H1 (cell line): ENCODE results near the gene RERE.

ENCODE experiments used
- JUND ChIP-seq: IDR thresholded peaks from 2 replicates; pipeline ENCODE4 v1.6.1; 2011; ENCODE audit warnings: mild to moderate bottlenecking, improper control_type of control experiment, low read length
- POLR2AphosphoS5 ChIP-seq: IDR thresholded peaks from 2 replicates; pipeline ENCODE4 v1.6.1; 2011; ENCODE audit warnings: low read depth, low read length
- SUZ12 ChIP-seq: fragments of 200-600 bp; sonication (generic); IDR thresholded peaks from 2 replicates; pipeline ENCODE4 v1.6.1; 2012; ENCODE audit warnings: mild to moderate bottlenecking, inconsistent platforms, low read length, moderate library complexity, mixed read lengths
- TCF12 ChIP-seq: IDR thresholded peaks from 2 replicates; pipeline ENCODE4 v1.6.1; 2011; ENCODE audit warnings: low read depth, mild to moderate bottlenecking, low read length
- TF ChIP-seq, protein P1 (sequence below), 3 experiments: IDR thresholded peaks; 1 replicate in 2 of 3; 2 replicates in 1 of 3; pipeline versions ENCODE4 v1.5.1 to v1.6.1; 2011; ENCODE audit warnings: low read length in 3 of 3, mild to moderate bottlenecking in 3 of 3, inconsistent platforms in 2 of 3, low read depth in 1 of 3, moderate library complexity in 1 of 3; ENCODE audit not compliant: insufficient read depth in 1 of 3; ENCODE audit errors: control extremely low read depth in 1 of 3
- TF ChIP-seq, protein P2 (sequence below): IDR thresholded peaks from 2 replicates; pipeline ENCODE4 v1.6.1; 2012; ENCODE audit warnings: low read length, inconsistent platforms
- TF ChIP-seq, protein P3 (sequence below): IDR thresholded peaks from 2 replicates; pipeline ENCODE4 v1.6.1; 2011; ENCODE audit warnings: low read length, improper control_type of control experiment

DNA sequence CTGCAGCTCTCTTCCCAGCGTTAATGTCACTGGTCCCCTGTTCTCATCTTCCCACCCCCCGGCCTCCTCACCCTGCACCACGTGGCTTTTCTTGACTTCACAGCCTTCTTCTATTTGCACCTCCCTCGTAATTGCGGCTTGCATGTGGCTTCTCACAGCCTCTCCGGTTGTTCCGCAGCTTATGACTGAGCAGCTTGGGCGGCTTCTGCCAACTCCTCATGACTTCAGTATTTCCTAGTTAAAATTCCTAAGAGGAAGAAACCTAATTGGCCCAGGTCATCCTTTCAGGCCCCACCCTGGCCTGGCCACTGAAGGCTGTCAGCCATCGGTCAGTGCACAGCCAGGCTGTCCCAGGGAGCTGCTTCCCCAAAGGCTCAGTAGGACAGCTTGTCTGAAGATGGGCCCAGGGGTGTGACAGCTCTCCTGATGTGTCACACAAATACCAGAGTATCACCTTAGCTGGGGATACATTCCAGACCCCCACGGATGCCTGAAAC is 8.6 kb upstream of the RERE start:
- TF ChIP-seq, protein P1, sequence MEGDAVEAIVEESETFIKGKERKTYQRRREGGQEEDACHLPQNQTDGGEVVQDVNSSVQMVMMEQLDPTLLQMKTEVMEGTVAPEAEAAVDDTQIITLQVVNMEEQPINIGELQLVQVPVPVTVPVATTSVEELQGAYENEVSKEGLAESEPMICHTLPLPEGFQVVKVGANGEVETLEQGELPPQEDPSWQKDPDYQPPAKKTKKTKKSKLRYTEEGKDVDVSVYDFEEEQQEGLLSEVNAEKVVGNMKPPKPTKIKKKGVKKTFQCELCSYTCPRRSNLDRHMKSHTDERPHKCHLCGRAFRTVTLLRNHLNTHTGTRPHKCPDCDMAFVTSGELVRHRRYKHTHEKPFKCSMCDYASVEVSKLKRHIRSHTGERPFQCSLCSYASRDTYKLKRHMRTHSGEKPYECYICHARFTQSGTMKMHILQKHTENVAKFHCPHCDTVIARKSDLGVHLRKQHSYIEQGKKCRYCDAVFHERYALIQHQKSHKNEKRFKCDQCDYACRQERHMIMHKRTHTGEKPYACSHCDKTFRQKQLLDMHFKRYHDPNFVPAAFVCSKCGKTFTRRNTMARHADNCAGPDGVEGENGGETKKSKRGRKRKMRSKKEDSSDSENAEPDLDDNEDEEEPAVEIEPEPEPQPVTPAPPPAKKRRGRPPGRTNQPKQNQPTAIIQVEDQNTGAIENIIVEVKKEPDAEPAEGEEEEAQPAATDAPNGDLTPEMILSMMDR (IDR thresholded peaks at IDR 0.05; ENCODE audit: control extremely low read depth in 1 of 3, insufficient read depth in 1 of 3, low read depth in 1 of 3, low read length in 3 of 3) = no peak
- TF ChIP-seq SUZ12 (no peak), JUND (no peak), TCF12 (no peak), POLR2AphosphoS5 (no peak)
- TF ChIP-seq, protein P2, sequence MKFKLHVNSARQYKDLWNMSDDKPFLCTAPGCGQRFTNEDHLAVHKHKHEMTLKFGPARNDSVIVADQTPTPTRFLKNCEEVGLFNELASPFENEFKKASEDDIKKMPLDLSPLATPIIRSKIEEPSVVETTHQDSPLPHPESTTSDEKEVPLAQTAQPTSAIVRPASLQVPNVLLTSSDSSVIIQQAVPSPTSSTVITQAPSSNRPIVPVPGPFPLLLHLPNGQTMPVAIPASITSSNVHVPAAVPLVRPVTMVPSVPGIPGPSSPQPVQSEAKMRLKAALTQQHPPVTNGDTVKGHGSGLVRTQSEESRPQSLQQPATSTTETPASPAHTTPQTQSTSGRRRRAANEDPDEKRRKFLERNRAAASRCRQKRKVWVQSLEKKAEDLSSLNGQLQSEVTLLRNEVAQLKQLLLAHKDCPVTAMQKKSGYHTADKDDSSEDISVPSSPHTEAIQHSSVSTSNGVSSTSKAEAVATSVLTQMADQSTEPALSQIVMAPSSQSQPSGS = no peak
- TF ChIP-seq, protein P3, sequence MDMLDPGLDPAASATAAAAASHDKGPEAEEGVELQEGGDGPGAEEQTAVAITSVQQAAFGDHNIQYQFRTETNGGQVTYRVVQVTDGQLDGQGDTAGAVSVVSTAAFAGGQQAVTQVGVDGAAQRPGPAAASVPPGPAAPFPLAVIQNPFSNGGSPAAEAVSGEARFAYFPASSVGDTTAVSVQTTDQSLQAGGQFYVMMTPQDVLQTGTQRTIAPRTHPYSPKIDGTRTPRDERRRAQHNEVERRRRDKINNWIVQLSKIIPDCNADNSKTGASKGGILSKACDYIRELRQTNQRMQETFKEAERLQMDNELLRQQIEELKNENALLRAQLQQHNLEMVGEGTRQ = no peak
